Cardiac fibroblast (primary cell): Measurements from ENCODE around the gene LST1.
A peak's percentile ranks its signal among the peaks of the same experiment; 100 is the strongest.

Source experiments
- DNase-seq, 2 donors: peaks; one replicate each; pipeline versions ENCODE4 v3.0.0 to v3.0.0-alpha.2; 2010; ENCODE audit warnings: low read depth in 2 of 2
- H3K4me3 ChIP-seq, 2 donors: replicated peaks in 1 of 2; 1 replicate in 1 of 2; 2 replicates in 1 of 2; pipeline ENCODE4 v1.5.1; 2011; ENCODE audit warnings: low read depth in 2 of 2, low read length in 2 of 2, mild to moderate bottlenecking in 2 of 2, moderate library complexity in 1 of 2
- CTCF ChIP-seq: IDR thresholded peaks from one replicate; pipeline ENCODE4 v1.5.1; 2011; ENCODE audit warnings: low read depth, mild to moderate bottlenecking, low read length, inconsistent platforms

Gene LST1

GRCh38 chr6:31573239-31574105 lies 12.6 kb upstream of the LST1 start:
- TF ChIP-seq CTCF, result no peak
- DNase-seq, result no peak
- no peak overlapping the region for H3K4me3 ChIP-seq

- no peak overlapping the region for H3K4me3 ChIP-seq
- no peak for DNase-seq
- no peak for TF ChIP-seq CTCF
Observed at GRCh38 chr6:31574106-31575061, 11.7 kb upstream of the LST1 start.

GRCh38 chr6:31575335-31575901 lies 10.7 kb upstream of the LST1 start, which contains the start of gene TNF:
TNF (plus strand) TSS chr6:31575565; CDS start chr6:31575742, 177 bp downstream.
- no peak within 1 kb of the TSS for H3K4me3 ChIP-seq
- no peak for TF ChIP-seq CTCF
- peak in 1 of 2 donors; percentile 39 for DNase-seq

- H3K4me3 ChIP-seq, result no peak overlapping the region
- no peak for TF ChIP-seq CTCF
- peak in 1 of 2 donors; percentile 33 for DNase-seq
Observed at GRCh38 chr6:31575952-31576685, 10.0 kb upstream of the LST1 start.

DNA sequence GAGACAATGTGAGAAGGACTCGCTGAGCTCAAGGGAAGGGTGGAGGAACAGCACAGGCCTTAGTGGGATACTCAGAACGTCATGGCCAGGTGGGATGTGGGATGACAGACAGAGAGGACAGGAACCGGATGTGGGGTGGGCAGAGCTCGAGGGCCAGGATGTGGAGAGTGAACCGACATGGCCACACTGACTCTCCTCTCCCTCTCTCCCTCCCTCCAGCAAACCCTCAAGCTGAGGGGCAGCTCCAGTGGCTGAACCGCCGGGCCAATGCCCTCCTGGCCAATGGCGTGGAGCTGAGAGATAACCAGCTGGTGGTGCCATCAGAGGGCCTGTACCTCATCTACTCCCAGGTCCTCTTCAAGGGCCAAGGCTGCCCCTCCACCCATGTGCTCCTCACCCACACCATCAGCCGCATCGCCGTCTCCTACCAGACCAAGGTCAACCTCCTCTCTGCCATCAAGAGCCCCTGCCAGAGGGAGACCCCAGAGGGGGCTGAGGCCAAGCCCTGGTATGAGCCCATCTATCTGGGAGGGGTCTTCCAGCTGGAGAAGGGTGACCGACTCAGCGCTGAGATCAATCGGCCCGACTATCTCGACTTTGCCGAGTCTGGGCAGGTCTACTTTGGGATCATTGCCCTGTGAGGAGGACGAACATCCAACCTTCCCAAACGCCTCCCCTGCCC lies 9.0 kb upstream of the LST1 start:
- DNase-seq, result no peak
- TF ChIP-seq CTCF, result no peak
- no peak overlapping the region for H3K4me3 ChIP-seq

DNA sequence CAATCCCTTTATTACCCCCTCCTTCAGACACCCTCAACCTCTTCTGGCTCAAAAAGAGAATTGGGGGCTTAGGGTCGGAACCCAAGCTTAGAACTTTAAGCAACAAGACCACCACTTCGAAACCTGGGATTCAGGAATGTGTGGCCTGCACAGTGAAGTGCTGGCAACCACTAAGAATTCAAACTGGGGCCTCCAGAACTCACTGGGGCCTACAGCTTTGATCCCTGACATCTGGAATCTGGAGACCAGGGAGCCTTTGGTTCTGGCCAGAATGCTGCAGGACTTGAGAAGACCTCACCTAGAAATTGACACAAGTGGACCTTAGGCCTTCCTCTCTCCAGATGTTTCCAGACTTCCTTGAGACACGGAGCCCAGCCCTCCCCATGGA lies 8.5 kb upstream of the LST1 start:
- no peak for TF ChIP-seq CTCF
- no peak for DNase-seq
- no peak overlapping the region for H3K4me3 ChIP-seq
